ENCODE results near the gene MFNG.

MFNG gene

DNA sequence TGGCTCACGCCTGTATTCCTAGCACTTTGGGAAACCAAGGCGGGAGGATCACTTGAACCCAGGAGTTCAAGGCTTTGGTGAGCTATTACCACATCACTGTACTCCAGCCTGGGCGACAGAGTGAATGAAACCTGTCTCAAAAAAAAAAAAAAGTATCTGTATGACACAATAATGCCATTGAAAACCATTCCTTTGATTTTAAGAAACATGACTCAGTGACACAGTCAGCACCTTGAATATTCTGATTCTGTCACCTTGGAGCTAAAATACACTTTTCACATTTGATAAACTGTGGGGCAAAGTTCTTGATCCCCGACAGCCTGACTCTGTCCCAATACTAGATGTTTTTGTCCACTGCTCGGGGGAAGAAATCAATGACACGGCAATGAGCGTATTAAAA lies 42.2 kb downstream of the MFNG start:
- no peak for DNase-seq

DNA sequence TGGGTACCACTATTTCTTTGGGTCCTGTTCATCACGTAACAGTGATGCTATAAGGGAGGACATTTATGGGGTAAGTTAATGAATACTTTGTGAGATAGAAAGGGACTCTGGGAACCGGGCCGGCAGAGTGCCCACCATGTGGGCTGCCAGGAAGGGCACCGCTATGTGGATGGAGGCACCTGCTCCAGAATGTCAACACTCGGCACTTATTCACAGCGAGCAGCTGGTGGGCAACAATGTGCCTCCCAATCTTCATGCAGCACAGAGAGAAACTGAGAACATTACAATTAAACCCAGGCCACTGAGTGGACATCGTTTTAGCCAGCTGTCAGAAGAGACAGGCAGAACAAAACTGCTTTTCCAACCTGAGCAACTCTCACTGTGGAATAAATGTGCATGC lies 43.1 kb downstream of the MFNG start:
- no peak for DNase-seq

DNA sequence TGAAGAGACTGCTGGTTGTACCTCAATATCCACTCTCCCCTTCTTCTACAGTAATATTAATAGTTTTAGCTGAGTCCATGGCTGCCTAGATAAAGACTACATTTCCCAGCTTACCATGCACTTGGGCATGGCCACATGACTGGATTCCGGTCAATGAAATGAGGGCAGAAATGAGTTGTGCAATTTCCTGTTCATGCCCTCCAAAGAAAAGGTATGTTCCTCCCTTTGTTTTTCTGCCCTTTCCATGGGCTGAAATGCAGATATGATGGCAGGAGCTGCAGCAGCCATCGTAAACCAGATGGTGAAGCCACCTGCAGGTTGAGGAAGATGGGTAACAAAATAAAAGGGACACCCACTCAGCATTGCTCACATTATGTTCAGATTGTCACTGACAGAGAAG lies 43.6 kb downstream of the MFNG start:
- DNase-seq: peak in 1 of 5 donors; percentile 37

DNA sequence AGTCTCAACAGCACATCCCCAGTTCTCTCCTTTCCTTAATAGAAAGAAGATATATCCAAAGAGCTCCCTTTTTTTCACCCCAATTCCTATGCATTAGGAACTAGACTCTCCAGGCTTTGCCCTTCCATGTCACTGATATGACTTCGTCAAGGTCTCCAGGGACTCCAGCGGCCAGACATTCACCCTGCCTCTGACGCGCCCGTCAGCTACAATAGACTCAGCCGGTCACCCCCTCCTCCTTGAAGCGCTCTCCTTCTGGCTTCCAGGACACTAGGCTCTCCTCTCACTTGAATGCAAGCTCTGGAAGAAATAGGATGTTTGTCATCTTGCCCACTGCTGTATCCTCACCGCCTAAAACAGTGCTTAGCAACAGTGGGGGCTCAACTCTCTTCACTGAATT lies 44.0 kb downstream of the MFNG start:
- DNase-seq: no peak

DNA sequence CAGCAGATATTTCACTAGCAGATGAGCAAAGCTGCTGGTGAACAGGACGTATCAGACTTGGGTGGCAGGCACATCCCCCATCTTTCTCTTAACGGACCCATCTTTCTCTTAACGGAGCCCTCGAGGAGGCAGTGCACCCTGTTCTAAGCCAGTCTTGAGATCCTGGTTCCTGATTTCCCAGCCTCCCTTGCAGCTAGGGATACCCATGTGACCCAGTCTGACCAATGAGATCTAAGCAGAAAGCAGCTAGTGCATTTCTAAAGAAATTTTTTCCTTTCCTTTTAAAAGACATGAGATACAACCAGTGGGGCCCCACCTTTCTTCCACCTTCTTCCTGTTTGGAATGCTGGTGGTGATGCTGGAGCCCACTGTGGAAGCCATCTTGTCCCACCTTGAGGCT lies 45.3 kb downstream of the MFNG start:
- DNase-seq: no peak

DNA sequence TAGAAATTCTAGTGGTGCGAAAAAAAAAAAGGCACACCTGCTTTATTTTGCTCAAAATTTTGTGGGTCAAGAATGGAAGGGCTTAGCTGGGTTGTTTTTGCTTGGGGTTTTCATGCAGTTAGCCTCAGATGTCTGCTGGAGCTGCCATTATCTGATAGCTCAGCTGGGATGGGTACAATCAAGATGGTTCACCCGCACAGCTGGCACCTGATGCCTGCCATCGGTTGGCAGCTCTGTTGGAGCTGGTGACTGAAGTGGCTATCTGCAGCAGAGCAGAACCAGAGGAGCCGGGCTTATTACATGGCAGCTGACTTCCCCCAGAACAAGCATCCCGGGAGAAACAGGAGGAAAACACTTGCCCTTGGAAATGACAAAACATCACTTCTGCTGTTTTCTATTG lies 46.8 kb downstream of the MFNG start:
- no peak for DNase-seq

DNA sequence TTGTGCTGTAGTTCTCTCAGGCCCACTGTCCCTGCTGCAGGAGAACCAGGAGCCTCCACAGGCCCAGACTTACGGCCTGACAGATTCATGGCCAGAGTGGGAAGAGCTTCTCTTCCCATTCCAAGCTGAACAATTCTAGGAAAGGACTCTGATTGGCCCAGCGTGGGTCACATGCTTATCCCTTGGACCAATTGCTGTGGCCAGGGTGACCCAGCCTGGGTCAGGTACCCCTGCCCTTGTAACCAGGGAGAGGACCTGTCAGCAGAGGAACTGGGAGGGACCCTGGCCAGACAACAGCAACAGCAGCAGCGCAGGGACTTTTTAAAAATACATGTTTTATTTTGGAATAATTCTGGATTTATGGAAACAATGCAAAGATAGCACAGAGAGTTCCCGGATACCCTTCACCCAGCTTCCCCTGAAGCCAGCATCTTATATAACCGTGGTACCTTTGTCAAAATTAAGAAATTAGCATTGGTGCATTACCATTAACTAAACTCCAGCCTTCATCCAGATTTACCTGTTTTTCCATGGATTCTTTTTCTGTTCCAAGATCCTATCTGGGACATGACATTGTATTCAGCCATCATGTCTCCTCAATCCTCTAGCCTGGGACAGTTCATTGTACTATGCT lies 50.1 kb downstream of the MFNG start:
- no peak for DNase-seq

DNA sequence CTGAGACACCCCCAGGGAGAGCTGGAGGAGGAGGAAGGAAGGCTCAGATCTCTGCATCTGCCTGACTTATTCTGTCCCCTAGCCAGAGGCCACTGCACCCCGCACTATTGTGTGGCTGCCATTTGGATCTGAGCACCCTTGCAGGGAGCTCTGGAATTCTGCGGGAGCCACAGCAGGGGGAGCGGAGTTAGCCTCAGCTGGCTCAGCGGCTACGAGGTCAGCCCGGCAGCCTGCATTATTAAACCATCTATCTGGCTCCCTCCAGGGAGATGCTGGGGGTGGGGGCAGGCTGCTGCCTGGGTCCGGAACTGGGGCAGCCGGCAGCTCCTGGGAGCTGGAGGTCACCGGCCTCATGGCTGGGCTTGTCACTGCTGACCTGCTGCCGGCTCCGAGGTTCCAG lies 52.4 kb downstream of the MFNG start:
- DNase-seq: no peak

DNA sequence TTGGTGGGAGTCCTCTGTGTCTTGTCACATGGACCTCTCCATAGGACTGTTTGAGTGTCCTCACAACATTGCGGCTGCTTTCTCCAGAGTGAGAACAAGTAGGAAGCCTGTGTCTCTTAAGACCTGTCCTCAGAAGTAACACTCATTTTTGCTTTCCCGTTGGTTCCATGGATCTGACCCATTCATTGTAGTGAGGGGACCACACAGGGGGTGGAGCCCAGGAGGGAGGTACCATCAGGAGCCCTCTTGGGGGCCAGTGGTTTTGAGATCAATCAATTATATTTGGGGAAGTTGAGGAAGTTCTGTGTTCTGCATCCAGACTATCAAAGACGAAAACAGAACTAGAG lies 53.5 kb downstream of the MFNG start:
- DNase-seq: no peak

DNA sequence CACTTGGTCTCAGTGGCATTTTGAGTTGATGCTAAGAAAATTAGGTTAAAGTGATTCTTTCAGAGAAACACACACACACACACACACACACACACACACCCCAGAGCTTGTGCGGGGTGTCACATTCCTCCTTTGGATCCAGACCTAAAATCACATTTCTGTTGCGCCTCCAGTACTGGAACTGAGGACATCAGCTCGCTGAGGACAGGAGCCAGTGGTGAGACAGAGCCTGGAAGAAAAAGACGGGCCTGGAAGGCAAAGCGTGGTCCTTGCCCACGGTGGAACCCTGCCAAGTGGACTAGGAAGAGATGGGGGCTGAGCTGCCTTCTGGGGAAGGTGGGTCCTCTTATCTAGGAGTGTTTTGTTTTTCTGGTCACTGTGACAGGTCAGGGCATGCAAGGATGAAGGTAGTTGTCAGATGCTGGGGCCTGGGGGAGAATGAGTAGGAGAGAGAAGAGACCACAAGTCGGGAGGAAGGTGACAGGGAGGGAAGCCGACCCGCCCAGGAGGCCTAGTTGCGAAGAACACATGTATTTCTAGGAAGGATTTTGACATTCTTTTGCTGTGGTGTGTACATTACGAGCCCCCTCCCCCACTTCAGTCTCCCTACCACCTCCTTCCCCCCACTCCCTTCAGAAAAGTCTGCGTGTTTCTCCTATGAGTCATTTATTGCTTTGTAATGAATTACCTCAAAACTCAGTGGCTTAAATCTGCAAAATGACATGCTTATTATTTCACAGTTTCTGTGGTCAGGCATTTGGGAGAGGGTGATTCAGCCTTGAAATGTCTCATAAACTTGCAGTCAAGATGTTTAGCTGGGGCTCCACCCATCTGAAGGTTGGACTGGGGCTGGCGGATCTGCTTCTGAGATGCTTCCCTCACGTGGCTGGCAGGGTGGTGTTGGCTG lies 54.1 kb downstream of the MFNG start:
- DNase-seq: peak in 1 of 5 donors; percentile 53

DNA sequence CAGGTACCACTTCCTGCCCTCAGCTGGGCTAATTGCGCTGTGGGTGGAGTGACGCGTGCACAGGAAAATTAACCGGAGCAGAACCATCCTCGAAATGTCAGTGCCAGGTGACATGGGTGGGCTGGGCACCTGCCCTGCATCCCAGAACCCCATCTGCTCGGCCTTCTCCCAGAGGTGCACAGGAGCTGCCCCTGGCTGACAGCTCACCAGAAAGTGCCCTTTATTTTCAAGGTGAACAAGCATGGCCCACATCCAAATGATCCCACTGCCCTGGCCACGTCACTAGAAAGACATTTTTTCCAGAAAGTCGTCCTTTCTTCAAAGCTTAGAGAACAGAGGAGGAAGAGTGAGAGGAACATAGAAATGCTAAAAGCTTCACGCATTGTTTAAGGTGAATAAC lies 54.8 kb downstream of the MFNG start:
- DNase-seq: no peak

DNA sequence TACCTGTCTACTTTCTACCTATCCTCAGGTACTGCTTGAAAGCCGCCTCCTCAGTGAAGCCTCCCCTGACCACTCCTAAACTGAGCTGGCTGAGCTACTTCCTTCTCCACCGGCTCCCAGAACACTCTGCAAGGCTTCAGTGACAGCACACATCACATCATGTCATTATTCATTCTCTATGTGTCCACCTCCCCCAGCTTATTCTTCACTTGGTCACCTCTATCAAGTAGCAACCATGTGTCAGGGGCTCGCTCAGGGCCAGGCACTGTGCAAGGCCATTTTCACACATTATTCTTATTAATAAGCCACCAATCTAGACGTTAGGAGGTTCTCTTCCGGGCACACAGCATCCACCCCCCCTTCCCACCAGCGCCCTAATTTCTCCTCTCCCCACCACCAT lies 55.2 kb downstream of the MFNG start:
- DNase-seq: no peak

DNA sequence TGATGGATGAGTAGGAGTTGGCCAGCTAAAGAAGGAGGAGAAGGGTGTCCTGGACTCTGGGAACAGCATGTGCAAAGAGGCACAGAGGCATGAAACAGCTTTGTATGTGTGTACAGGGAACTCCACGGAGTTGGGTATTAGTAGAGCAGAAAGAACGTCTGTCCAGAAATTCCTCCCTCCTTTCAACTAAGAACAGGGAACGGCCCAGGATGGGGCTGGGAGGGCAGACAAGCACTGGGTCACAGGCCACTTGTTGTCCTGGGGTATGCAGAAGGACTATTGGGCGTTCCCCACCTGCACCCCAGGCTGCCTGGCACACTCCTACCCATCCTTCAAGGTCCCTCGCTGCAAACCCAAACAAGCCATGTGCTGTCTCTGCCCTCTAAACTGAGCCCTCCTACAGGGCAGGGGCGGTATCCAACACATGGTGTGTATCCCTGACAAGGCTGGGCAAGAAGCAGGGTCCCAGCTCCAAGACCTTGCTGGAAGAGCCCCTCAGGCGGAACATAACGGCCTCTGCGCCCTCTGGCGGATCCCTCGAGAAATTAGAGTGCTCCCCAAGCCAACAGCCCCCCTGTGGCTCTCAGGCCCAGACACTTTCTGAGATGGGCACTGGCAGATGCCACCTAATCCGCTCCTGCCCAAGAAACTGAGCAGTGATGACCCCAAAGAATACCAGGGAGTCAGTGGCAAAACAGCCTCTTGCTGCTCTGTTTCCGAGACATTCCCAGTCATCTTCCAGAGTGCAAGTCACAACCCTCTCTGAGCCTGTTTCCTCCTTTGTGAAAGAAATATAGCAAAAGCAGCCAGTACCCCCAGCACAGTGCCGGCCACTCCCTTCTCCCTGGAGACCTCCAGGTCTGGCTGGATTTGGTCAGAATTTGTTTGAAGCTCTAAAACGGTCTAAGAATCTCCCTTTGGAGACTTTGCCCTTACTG lies 57.3 kb downstream of the MFNG start:
- DNase-seq: peak in 4 of 5 donors; percentile 31 to 48 (median 39)

DNA sequence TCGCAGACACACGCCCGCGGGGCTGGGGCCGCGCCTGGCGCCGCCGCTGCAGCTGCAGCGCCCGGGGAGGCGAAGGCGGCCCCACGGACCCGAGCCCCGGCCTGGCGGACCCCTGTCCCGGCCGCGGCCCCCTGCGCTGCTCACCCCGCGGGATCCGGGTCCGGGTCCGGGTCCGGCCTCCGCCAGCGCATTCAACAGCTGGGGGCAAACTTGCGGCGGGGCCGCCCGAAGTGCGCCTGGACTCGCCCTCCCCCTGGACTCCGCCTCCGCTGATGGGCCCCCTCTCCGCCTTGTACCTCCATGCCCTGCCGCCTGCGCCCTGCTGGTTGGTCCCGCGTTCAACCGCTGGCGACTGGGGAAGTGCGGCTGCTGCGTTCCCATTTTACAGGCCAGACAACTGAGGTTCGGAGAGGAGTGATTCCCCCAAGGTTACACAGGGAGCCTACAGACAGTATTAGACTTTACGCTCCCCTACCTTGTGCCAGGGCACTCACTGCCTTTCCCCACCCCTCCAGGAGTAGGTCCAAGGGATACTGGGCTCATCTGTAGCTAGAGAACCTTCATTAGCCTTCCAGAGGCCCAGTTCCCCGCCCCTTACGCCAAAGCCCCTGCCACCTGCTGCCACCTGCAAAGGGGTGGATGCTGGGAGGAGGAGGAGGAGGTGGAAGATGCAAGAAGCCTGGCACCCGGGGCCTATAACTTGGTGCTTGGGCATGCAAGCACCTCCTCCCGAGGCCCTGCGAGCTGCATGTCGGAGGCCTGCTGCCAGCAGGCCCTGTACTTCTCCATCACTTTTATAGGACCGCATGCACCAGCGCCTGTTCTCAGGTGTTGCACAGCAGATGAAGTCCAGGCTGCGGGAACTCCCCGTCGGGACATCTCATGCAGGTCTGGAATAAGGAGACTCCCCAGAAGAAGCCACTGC lies 58.2 kb downstream of the MFNG start:
- no peak for DNase-seq

DNA sequence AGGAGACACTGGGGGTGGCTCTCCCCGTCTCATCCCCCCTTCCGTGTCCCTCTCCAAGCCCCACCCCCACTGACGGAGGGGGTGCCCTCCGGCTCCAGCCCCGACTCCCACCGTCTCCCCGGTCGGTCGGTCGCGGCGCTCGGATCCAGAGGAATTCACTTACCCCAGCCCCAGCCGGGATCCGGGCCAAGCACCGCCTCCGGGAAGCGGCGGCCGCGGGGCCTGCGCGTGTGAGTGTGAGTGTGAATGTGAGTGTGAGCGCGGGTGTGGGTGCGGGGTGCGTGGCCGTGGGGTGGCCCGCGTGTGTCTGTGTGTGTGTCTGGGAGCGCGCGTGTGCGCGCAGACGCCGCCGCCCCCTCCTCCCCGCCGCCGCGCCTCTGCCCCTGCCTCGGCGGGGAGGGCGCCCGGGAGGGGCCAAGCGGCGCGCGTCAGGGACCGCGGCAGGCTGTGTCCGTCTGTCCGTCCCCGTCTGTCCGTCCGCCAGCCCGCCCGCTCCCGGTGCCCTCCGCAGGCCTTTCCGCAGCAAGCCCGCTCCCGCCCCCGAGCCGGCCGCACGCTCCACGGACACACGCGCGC lies 59.0 kb downstream of the MFNG start, which contains the start of gene ELFN2:
ELFN2 (minus strand) TSS at position 345 of the 576 bp plus-strand sequence. CDS start 51,945 bp downstream, outside the sequence.
- DNase-seq: no peak

DNA sequence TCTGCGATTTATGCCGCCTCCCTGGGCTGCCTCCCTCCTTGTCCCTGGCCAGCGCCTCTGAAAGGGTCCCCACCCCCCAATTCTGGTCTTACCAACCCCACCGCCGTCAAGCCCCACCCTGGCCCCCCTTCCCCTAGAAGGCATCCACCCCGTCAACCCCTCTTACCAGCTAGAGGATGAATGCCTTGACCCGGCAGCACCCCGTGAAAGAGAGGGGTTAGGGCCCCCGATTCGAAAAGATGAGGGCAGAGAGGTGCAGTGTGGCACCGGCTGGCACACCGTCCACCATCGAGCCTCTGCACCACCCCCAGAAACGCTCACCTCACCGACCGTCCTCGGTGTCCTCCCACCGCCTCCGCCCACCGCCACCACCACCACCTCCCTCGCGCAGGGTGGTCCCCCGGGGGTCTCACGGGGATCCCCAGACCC lies 59.5 kb downstream of the MFNG start:
- DNase-seq: no peak

DNA sequence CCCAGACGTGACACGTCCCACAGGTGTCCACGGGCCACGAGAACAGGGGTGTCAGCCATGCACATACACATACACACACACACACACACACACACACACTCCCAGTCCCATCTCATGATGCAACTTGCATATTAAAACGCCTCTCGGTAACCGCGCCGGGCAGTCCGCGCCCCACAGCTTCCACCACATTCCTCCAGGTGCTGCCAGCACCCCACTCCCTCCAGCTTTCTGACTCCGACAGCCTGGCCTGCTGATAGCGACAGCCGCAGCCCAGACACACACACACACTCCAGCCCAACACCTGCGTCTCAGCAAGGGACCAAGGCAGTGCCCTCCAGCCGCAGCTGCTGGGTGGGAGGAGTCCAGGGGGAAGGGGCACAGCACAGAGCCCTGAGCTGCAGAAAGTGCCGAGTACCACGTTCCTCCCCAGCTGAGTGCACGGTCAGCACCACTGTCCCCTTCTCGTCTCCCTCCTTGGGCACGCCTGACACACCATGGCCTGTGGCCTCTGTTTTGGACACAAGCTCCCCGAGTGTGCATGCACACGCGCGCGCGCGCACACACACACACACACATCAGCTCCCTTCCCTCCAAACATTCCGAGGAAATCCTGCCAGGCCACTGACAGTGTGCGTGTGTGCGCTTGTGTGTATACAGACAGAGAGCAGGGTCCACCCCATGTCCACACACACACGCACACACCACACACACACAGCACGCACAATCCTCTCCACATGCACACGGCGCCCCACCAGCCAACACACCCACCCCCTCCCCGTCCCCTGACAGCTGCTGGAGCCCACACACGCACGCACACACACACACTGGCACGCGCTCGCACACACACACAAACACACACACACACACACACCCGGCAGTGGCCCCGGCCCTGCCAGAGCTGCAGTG lies 60.1 kb downstream of the MFNG start:
- no peak for DNase-seq

DNA sequence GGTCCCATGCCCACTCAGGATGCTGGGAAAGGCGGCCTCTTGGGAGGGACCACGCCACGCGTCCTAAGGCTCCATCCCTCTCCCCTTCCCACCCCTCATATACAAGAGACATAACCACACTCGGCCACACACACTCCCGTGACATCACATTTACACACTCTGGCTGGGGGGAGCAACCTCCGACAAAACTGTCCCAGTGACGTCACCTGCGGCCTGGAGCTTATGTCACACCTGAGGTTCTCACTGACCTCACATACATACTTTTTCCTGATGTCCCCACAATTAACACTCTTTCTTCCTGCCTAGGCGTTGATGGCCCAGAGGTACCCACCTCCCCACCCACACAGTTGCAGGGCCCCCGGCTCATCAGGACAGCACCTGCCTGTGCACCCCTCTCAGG lies 60.8 kb downstream of the MFNG start:
- DNase-seq: no peak

DNA sequence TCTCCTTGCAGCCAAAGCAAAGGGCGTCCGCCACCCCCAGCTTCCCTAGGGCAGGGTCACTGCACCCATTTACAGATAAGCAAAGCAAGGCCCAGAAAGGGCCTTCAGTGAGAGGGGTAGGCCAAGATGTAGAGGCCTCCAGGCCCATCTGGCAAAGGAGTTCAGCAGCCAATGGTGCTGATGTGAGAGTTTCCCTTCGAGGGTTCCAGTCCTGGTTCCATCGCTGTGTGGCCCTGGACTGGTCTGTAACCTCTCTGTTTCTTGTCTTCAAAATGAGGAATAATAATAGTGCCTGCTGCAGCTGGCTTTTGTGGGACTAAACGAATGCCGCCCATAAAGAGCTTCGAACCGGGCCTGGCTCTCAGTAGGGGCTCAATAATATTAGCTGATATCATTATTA lies 62.9 kb downstream of the MFNG start:
- no peak for DNase-seq

DNA sequence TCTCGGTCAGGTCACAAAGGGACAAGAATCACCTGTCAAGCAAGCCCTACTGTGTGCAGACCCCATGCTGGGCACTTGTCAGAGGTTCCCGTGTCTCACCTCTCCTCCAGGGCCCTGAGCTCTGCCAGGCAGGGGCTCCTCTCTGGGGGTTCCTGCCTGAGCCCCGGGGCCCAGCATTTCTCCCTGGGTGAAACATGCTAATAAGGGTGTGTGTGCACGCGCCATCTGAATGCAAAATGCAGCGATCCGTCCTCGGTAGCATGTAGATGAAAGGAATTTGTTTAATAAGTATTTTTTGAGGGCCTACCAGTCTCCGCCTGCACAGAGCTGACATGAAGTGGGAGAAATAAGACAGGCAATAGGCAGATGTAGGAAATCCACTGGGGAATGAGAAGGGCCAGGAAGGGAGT lies 64.7 kb downstream of the MFNG start:
- no peak for DNase-seq
